ENCODE results near the gene CPD. TPM values are rescaled to one million over a fixed set of nuclear protein-coding genes. Genes with fewer than 3 reads are reported as not detected.

CPD gene
- total RNA-seq, 4 donors from 2014 or later: 36.9 to 63.6 (median 50.8) TPM

DNA sequence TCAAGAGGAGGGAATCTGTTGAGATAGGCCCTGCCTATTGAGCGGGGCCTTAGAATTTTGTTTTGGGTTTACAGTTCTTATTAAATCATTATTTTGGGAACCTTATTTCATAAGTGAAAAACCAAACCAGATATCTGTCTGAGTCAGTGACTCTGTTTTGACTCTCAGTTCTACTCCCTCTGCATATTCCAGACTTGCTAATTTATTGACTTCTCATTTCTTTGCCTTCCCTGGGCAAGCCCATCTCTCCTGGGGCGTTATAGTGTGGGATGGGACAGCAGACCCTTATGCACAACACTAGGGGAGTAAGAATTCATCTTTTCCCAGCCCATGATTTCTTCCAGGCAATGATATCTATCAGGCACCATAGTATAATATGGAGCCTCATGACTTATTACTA, 45.7 kb downstream of the CPD start:
- Histone ChIP-seq H3K4me1 (no peaks in the 10 kb centered on the region), H3K27me3 (no peaks in the 10 kb centered on the region), H3K36me3 (peaks cover 0 to 81% (median 0%) of the 10 kb centered on the region in 3 donors), H3K9me3 (no peaks in the 10 kb centered on the region), H3K27ac (no peak overlapping the region), H3K4me3 (no peak overlapping the region)
- TF ChIP-seq POLR2A (IDR thresholded peaks at IDR 0.05): no peak
- TF ChIP-seq, protein P1, sequence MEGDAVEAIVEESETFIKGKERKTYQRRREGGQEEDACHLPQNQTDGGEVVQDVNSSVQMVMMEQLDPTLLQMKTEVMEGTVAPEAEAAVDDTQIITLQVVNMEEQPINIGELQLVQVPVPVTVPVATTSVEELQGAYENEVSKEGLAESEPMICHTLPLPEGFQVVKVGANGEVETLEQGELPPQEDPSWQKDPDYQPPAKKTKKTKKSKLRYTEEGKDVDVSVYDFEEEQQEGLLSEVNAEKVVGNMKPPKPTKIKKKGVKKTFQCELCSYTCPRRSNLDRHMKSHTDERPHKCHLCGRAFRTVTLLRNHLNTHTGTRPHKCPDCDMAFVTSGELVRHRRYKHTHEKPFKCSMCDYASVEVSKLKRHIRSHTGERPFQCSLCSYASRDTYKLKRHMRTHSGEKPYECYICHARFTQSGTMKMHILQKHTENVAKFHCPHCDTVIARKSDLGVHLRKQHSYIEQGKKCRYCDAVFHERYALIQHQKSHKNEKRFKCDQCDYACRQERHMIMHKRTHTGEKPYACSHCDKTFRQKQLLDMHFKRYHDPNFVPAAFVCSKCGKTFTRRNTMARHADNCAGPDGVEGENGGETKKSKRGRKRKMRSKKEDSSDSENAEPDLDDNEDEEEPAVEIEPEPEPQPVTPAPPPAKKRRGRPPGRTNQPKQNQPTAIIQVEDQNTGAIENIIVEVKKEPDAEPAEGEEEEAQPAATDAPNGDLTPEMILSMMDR (IDR thresholded peaks at IDR 0.05): no peak
- DNase-seq: no peak
- intact Hi-C loops (cut with DNase I): no loop called here
- WGBS, 2 donors: 88 to 91% methylated on average over 2 of the region's 2 CpGs

DNA sequence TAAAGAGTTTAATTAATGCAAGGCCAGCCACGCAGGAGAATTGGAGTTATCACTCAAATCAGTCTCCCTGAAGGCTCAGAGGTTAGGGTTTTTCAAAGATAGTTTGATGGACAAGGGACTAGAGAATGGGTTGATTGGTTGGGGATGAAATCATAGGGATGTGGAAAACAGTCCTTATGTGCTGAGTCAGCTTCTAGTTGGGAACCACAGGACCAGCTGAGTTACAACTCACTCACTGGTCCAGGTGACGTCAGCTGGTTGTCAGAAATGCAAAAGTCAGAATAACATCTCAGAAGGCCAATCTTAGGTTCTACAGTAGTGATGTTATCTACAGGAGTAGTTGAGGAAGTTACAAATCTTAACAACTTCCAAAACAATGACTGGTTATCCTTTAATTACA, 47.6 kb downstream of the CPD start:
- no peaks in the 10 kb centered on the region for H3K4me1 ChIP-seq
- H3K27ac ChIP-seq: no peak overlapping the region
- 94 to 100% methylated on average over 2 of the region's 2 CpGs for WGBS, 2 donors
- DNase-seq: no peak
- no peaks in the 10 kb centered on the region for H3K9me3 ChIP-seq
- H3K27me3 ChIP-seq: no peaks in the 10 kb centered on the region
- intact Hi-C loops (cut with DNase I): no loop called here
- no peak overlapping the region for H3K4me3 ChIP-seq
- TF ChIP-seq, protein P1 (IDR thresholded peaks at IDR 0.05): no peak
- peaks cover 0 to 83% (median 0%) of the 10 kb centered on the region in 3 donors for H3K36me3 ChIP-seq

DNA sequence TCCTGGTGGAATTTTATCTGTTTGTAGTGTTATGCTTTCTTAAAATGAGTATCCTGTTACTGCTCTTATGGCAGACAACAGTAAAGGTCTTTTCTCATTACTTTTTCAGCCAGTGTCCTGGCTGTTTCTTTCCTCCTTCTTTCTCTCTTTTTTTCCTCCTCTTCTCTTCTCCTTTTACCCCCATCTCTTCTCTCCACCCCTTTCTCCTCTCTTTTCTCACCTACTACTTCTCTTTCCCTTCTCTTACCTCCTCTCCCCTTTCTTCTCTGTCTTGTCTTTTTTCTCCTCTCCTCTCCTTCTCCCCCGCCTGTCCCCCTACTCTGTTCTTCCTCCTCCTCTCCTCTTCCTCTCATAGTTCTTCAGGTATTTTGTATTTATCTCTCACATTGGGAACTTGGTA, 48.9 kb downstream of the CPD start:
- Histone ChIP-seq H3K27ac (no peak overlapping the region), H3K36me3 (peaks cover 0 to 83% (median 5%) of the 10 kb centered on the region in 3 donors), H3K4me1 (no peaks in the 10 kb centered on the region), H3K27me3 (no peaks in the 10 kb centered on the region), H3K9me3 (no peaks in the 10 kb centered on the region), H3K4me3 (no peak overlapping the region)
- WGBS, 2 donors: 92% methylated on average over 1 of the region's 1 CpG
- TF ChIP-seq, protein P1 (IDR thresholded peaks at IDR 0.05): no peak
- no peak for TF ChIP-seq POLR2A (IDR thresholded peaks at IDR 0.05)
- intact Hi-C loops (cut with DNase I): no loop called here
- no peak for DNase-seq

DNA sequence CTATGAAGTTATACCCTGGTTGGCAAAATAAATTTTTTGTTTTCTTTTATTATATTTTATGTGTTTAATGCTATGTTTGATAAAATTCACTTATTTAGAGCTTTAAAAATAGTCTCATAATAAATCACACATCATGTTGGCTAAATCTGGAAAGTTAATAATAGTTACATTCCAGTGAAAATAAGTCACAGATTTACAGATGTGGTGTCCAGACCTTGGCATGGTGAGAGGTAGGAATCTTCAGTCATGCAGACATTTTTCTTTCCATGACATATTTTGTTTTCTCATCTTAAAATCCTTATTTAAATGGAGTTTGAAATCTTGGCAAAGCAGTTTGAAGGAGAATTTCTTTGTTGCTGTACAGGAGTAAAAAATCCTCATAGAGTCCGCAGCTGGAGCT, 50.4 kb downstream of the CPD start:
- TF ChIP-seq, protein P1 (IDR thresholded peaks at IDR 0.05): no peak
- no peak for TF ChIP-seq POLR2A (IDR thresholded peaks at IDR 0.05)
- DNase-seq: no peak
- H3K36me3 ChIP-seq: peaks cover 0 to 72% (median 9%) of the 10 kb centered on the region in 3 donors
- no peak overlapping the region for H3K27ac ChIP-seq
- peaks cover 0 to 11% (median 0%) of the 10 kb centered on the region in 3 donors for H3K4me1 ChIP-seq
- WGBS, 2 donors: 82 to 88% methylated on average over 1 of the region's 1 CpG
- H3K9me3 ChIP-seq: no peaks in the 10 kb centered on the region
- intact Hi-C loops (cut with DNase I): no loop called here
- no peak overlapping the region for H3K4me3 ChIP-seq
- H3K27me3 ChIP-seq: no peaks in the 10 kb centered on the region

DNA sequence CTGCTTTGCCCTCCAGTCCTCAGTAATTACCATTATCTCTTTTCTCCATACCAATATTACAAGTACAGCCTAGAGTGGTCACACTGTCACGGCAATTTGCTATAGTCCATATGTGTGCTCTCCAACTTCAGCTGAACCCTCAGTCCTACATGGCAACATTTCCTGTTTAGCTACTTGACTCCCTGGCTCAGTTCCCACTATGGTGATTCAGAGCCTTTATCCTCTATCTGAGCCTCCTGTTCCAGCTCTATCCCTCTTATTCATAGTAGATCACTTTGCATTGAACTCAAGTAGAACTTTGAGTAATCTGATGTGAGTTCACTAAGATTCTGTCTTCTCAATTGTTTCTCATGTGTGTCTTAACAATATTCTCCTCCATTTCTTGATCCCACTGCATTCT, 54.8 kb downstream of the CPD start:
- no peak overlapping the region for H3K27ac ChIP-seq
- H3K27me3 ChIP-seq: no peaks in the 10 kb centered on the region
- peaks cover 0 to 58% (median 9%) of the 10 kb centered on the region in 3 donors for H3K36me3 ChIP-seq
- intact Hi-C loops (cut with DNase I): no loop called here
- no peak for DNase-seq
- H3K4me1 ChIP-seq: peaks cover 0 to 11% (median 0%) of the 10 kb centered on the region in 3 donors
- no peak overlapping the region for H3K4me3 ChIP-seq
- TF ChIP-seq POLR2A (IDR thresholded peaks at IDR 0.05): no peak
- TF ChIP-seq, protein P1 (IDR thresholded peaks at IDR 0.05): no peak
- H3K9me3 ChIP-seq: no peaks in the 10 kb centered on the region
- 58 to 78% methylated on average over 1 of the region's 1 CpG for WGBS, 2 donors
